Endothelial cell of umbilical vein (primary cell): ENCODE data around the gene FOSL2. TPM values are rescaled to one million over a fixed set of nuclear protein-coding genes. Genes with fewer than 3 reads are reported as not detected.

Experiments
- BruUV-seq: library from RNA; stranded (reverse); fragments of 400-500 nt; replicated peaks from 2 replicates; lab custom pipeline; 2021; lab: Mats Ljungman, UMichigan
- CTCF ChIA-PET: fragments of 300-600, 350-600 bp; sonication (Branson Sonifier 250); formaldehyde crosslinking; loops from one replicate; lab custom pipeline; 2021; ENCODE audit warnings: antibody characterized with exemption, inconsistent platforms; lab: Charles Lee
- POLR2A ChIA-PET: fragments of 300-600, 350-600 bp; sonication (Branson Sonifier 250); formaldehyde crosslinking; loops from one replicate; lab custom pipeline; 2021; ENCODE audit warnings: antibody characterized with exemption, inconsistent platforms; lab: Charles Lee
- DNase-seq: peaks from one replicate; pipeline ENCODE4 v3.0.0-alpha.2; 2011; ENCODE audit warnings: low read depth, low spot score
- FAIRE-seq: peaks from 2 replicates; lab custom pipeline; 2011; peaks lifted over from hg19 to GRCh38; lab: Jason Lieb, UNC
- H2AFZ ChIP-seq: 2 replicates; pipeline ENCODE4 v1.6.0; 2012; ENCODE audit warnings: low read depth, low read length, control low read depth, inconsistent platforms
- H3K27ac ChIP-seq: 2 replicates; pipeline ENCODE4 v1.5.1; 2011; ENCODE audit warnings: low read depth, mild to moderate bottlenecking, control low read depth, low read length, moderate library complexity; ENCODE audit not compliant: insufficient read depth
- H3K27me3 ChIP-seq, 2 experiments: 2 replicates each; pipeline versions ENCODE4 v1.6.0 to v1.6.1; 2011; ENCODE audit warnings: low read length in 2 of 2, mixed read lengths in 1 of 2; ENCODE audit not compliant: control insufficient read depth in 2 of 2, insufficient read depth in 2 of 2
- H3K36me3 ChIP-seq, 2 experiments: 2 replicates in 1 of 2; 3 replicates in 1 of 2; pipeline ENCODE4 v1.5.1; 2011; ENCODE audit warnings: low read length in 2 of 2, mild to moderate bottlenecking in 1 of 2, moderate library complexity in 1 of 2; ENCODE audit not compliant: control insufficient read depth in 2 of 2, insufficient read depth in 2 of 2; ENCODE audit errors: extremely low read depth in 1 of 2
- H3K4me1 ChIP-seq: 3 replicates; pipeline ENCODE4 v1.5.1; 2011; ENCODE audit warnings: mild to moderate bottlenecking, low read length; ENCODE audit not compliant: control insufficient read depth, insufficient read depth; ENCODE audit errors: extremely low read depth
- H3K4me2 ChIP-seq: 2 replicates; pipeline ENCODE4 v1.6.1; 2011; ENCODE audit warnings: low read length, control low read depth, mixed read lengths; ENCODE audit not compliant: insufficient read depth
- H3K4me3 ChIP-seq, 3 experiments: fragments of 200-600 bp in 1 of 3; sonication (generic), shearing (Covaris generic) in 1 of 3; replicated peaks in 1 of 3; 2 replicates each; pipeline ENCODE4 v1.5.1; 2011 to 2016; ENCODE audit warnings: control low read depth in 3 of 3, low read length in 3 of 3, mild to moderate bottlenecking in 2 of 3, inconsistent platforms in 1 of 3, low read depth in 1 of 3, moderate library complexity in 1 of 3; ENCODE audit not compliant: insufficient read depth in 1 of 3
- H3K79me2 ChIP-seq: 2 replicates; pipeline ENCODE4 v1.6.0; 2012; ENCODE audit warnings: low read length, inconsistent platforms; ENCODE audit not compliant: control insufficient read depth, insufficient read depth
- H3K9ac ChIP-seq: replicated peaks from 2 replicates; pipeline ENCODE3; 2011; ENCODE audit warnings: low read length, control low read depth; ENCODE audit not compliant: insufficient read depth; ENCODE audit errors: extremely low read depth
- H3K9me1 ChIP-seq: replicated peaks from 3 replicates; pipeline ENCODE4 v1.6.0; 2011; ENCODE audit warnings: mild to moderate bottlenecking, low read length; ENCODE audit not compliant: control insufficient read depth, insufficient read depth; ENCODE audit errors: extremely low read depth
- H3K9me3 ChIP-seq: replicated peaks from 2 replicates; pipeline ENCODE4 v1.5.1; 2012; ENCODE audit warnings: low read length, inconsistent platforms; ENCODE audit not compliant: control insufficient read depth, insufficient read depth
- H4K20me1 ChIP-seq: replicated peaks from 2 replicates; pipeline ENCODE3; 2011; ENCODE audit warnings: mild to moderate bottlenecking, low read length; ENCODE audit not compliant: control insufficient read depth, insufficient read depth; ENCODE audit errors: extremely low read depth
- EZH2 ChIP-seq: IDR thresholded peaks from 2 replicates; pipeline ENCODE4 v1.6.1; 2012; ENCODE audit warnings: borderline replicate concordance, low read depth, mild to moderate bottlenecking, moderate library complexity, low read length, inconsistent platforms; ENCODE audit not compliant: severe bottlenecking
- FOS ChIP-seq: IDR thresholded peaks from 2 replicates; pipeline ENCODE4 v1.6.1; 2011; ENCODE audit warnings: mild to moderate bottlenecking, low read length, moderate library complexity, borderline replicate concordance; ENCODE audit not compliant: insufficient read depth
- GATA2 ChIP-seq: IDR thresholded peaks from 2 replicates; pipeline ENCODE4 v1.7.0; 2011; ENCODE audit warnings: low read depth, mild to moderate bottlenecking, moderate library complexity, mixed read lengths, low read length; ENCODE audit not compliant: insufficient read length, insufficient read depth
- JUN ChIP-seq: IDR thresholded peaks from 2 replicates; pipeline ENCODE4 v1.6.1; 2011; ENCODE audit warnings: borderline replicate concordance, low read depth; ENCODE audit not compliant: insufficient read length, insufficient read depth
- MAX ChIP-seq: IDR thresholded peaks from 2 replicates; pipeline ENCODE4 v1.6.1; 2011; ENCODE audit not compliant: insufficient read depth, insufficient read length
- MYC ChIP-seq: IDR thresholded peaks from one replicate; pipeline ENCODE4 v1.6.1; 2011; ENCODE audit warnings: mild to moderate bottlenecking, low read depth, low read length
- POLR2A ChIP-seq: IDR thresholded peaks from 2 replicates; pipeline ENCODE4 v1.6.1; 2012; ENCODE audit warnings: low read depth, mild to moderate bottlenecking, control low read depth, low read length
- POLR2AphosphoS5 ChIP-seq: IDR thresholded peaks from 2 replicates; pipeline ENCODE4 v1.6.1; 2012; ENCODE audit warnings: low read depth, mild to moderate bottlenecking, control low read depth, low read length, moderate library complexity; ENCODE audit not compliant: insufficient read depth
- dilution Hi-C: fragments of 300-500 bp; cut with MboI; formaldehyde crosslinking; loops from one replicate; pipeline ENCODE4 v1.15.0; 2019; ENCODE audit warnings: low sequenced_read_pairs; ENCODE audit not compliant: extremely low pct_ligation_motif_present
- intact Hi-C: fragments of 100-400 bp; cut with micrococcal nuclease; formaldehyde crosslinking; loops from one replicate; pipeline ENCODE4 v1.10.0; 2022
- polyA plus RNA-seq, 4 experiments: library from polyadenylated mRNA; depleted of rRNA in 3 of 4; stranded (reverse) in 3 of 4; unstranded in 1 of 4; fragments of >200 nt; gene quantifications; 2 replicates each; pipeline versions ENCODE4 v1.2.1 to v1.2.3, GENCODE V29; 2011 to 2012; ENCODE audit warnings: missing spikeins in 1 of 4
- total RNA-seq: library from RNA; stranded (reverse); gene quantifications from 2 replicates; pipeline ENCODE4 v1.2.3, GENCODE V29; 2021
- TF ChIP-seq, protein P1 (sequence below), 2 donors: IDR thresholded peaks; 1 replicate in 1 of 2; 2 replicates in 1 of 2; pipeline ENCODE4 v1.5.1; 2011; ENCODE audit warnings: low read length in 2 of 2, mild to moderate bottlenecking in 2 of 2, moderate library complexity in 2 of 2, control low read depth in 1 of 2, inconsistent platforms in 1 of 2, low read depth in 1 of 2; ENCODE audit not compliant: insufficient read depth in 1 of 2; ENCODE audit errors: extremely low read depth in 1 of 2

The FOSL2 gene
- total and polyA plus RNA-seq, 2 donors (not counting 3 experiments of a cell fraction or from before 2014, with no cell fraction given) = 43.9 to 85.3 TPM

DNA sequence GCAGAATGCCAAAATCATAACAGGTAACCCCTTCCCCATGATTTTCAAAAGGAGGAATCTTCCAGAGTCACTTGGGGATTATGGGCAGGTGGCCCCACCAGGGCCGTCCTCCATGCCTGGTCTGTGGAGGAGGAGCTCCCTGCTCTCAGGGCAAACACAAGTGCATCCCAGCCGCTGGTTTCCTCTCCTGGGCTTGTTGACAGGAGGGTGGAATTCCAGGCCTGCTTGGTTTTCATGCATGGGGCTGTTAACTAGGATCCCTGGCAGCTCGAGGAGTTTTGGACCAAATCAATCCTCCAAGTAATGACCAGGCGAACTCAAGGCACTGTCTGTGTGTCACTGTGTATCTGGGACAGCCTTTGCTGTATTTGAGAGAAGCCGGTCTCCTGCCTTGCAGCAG, 45.3 kb downstream of the FOSL2 start:
- no TSS peak for BruUV-seq
- Histone ChIP-seq H3K4me2 (no peak overlapping the region), H3K36me3 (no peaks in the 10 kb centered on the region), H3K27ac (no peak overlapping the region), H3K9ac (no peak overlapping the region), H3K9me1 (no peaks in the 10 kb centered on the region), H3K4me3 (no peak overlapping the region), H3K9me3 (no peaks in the 10 kb centered on the region), H3K4me1 (no peaks in the 10 kb centered on the region), H2AFZ (no peak overlapping the region), H3K27me3 (no peaks in the 10 kb centered on the region), H3K79me2 (no peaks in the 10 kb centered on the region), H4K20me1 (no peaks in the 10 kb centered on the region)
- dilution Hi-C loops = no loop called here
- no peak for FAIRE-seq
- intact Hi-C loops = no loop called here
- TF ChIP-seq FOS (no peak), MYC (no peak), MAX (no peak), POLR2A (no peak), GATA2 (no peak), EZH2 (no peak), POLR2AphosphoS5 (no peak), JUN (no peak)
- TF ChIP-seq, protein P1, sequence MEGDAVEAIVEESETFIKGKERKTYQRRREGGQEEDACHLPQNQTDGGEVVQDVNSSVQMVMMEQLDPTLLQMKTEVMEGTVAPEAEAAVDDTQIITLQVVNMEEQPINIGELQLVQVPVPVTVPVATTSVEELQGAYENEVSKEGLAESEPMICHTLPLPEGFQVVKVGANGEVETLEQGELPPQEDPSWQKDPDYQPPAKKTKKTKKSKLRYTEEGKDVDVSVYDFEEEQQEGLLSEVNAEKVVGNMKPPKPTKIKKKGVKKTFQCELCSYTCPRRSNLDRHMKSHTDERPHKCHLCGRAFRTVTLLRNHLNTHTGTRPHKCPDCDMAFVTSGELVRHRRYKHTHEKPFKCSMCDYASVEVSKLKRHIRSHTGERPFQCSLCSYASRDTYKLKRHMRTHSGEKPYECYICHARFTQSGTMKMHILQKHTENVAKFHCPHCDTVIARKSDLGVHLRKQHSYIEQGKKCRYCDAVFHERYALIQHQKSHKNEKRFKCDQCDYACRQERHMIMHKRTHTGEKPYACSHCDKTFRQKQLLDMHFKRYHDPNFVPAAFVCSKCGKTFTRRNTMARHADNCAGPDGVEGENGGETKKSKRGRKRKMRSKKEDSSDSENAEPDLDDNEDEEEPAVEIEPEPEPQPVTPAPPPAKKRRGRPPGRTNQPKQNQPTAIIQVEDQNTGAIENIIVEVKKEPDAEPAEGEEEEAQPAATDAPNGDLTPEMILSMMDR (IDR thresholded peaks at IDR 0.05; ENCODE audit: extremely low read depth in 1 of 2, insufficient read depth in 1 of 2, low read depth in 1 of 2, low read length in 2 of 2) = no peak
- CTCF ChIA-PET = no interaction called here
- DNase-seq = no peak
- POLR2A ChIA-PET = no interaction called here
